Globus pallidus (tissue), 1 donor: ENCODE data around the gene TSC2.
"Not testable (repeated sequence)": the region's sequence is repeated elsewhere in the genome, so short reads cannot be mapped to it uniquely, and the experiment has no call there.

Experiments used
- DNase-seq: peaks from one replicate; pipeline ENCODE4 v3.0.0-alpha.2; 2015; ENCODE audit warnings: low spot score

The TSC2 gene

DNA sequence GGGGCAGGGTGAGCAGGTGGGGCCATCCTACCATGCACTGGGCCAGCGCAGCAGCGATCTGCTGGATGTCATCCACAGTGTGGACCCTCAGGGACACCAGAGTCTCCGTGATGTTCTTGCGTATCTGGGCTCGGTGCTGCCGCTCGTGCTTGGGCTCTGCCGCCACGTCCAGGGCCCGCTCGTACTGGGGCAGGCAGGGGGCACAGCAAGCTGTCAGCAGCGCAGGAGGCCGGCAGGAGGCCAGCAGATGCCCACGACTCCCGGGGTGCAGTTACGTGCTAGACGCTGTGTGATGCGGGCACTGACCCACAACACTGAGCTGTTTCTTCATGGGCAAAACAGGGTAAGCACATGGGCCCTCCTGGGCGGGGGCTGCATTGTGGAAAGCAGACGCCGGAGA lies 57.5 kb downstream of the TSC2 start:
- not testable (repeated sequence) for DNase-seq

DNA sequence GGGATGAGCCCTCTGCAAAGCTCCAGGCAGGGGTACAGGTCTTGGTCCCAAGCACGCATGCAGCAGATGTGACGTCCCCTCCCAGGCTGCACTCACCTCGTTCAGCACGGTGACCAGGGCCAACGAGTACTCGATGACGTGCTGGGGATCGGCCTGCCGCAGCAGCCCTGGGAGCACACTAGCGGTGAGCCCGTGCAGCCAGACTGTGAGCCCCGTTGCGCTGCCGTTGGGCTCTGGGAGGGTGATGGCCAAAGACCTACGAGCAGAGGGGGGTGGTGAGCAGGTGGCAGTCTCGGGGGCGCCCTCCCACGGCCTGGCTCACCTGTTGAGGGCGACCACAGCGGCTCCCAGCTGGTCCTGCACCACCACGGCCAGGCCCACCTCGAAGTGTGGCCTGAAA lies 58.0 kb downstream of the TSC2 start:
- DNase-seq: not testable (repeated sequence)

DNA sequence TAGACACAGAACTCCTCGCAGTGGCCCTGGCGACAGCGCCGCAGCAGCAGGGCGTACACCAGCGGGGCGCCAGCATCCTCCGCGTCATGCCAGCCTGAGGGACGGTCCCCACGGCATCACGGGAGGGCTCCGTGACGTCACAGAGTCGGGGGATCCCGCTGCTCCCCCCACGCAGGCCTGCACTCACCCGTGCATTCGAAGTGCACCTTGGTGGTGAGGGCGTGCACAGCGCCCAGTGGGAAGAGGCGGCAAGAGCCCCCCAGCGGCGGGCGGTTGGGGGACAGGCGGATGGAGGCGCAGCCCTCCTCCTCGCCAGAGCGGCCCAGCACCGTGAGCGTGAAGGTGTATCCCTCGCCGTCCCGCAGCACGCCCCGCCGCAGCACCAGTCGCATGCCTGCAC lies 58.4 kb downstream of the TSC2 start:
- not testable (repeated sequence) for DNase-seq

DNA sequence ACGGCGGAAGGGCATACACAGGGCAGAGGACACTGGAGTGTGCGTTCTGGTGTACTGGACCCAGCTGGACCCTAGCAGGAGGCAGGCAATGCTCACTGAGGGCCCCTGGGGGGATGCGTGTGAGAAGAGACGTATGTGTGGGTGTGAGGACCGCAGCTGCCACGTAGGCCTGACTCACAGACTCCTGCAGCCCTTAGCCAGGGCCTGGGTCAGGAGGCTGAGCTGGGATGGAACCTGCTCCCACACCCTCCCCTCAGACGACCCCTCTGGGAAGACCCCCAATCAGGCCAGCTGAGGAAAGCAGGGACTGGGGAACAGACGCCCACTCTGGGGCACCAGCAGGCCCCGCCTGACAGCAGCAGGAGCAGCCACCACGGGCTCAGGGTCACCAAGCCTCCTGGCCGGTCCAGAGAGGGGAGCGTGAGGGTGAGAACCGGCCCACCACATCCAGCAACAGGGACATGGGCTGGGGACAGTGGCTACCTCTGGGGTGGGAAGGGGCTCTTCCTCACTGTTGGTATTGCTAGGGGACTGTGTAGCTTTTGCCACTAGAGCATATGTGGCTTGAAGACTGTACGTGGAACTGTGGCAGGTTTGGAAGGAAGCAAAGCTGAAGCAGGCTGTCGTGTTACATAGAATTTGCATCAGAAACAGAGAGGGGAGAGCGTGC lies 59.5 kb downstream of the TSC2 start:
- DNase-seq: not testable (repeated sequence)

DNA sequence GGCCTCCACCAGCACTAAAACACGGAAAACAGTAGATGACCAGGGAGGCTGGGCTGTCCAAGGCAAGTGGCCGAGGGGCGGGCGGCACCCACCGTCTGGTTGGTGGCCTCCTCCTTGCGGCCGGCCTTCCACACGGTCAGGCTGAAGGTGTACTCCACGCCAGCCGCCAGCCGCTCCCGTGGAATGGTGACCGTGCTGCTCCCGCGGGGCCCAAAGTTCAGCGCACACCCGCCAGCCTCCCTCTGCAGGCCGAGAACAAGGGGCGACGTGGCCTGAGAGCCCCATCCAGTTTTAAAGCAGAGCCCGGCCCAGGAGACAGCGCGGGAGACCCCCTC lies 60.0 kb downstream of the TSC2 start:
- not testable (repeated sequence) for DNase-seq

DNA sequence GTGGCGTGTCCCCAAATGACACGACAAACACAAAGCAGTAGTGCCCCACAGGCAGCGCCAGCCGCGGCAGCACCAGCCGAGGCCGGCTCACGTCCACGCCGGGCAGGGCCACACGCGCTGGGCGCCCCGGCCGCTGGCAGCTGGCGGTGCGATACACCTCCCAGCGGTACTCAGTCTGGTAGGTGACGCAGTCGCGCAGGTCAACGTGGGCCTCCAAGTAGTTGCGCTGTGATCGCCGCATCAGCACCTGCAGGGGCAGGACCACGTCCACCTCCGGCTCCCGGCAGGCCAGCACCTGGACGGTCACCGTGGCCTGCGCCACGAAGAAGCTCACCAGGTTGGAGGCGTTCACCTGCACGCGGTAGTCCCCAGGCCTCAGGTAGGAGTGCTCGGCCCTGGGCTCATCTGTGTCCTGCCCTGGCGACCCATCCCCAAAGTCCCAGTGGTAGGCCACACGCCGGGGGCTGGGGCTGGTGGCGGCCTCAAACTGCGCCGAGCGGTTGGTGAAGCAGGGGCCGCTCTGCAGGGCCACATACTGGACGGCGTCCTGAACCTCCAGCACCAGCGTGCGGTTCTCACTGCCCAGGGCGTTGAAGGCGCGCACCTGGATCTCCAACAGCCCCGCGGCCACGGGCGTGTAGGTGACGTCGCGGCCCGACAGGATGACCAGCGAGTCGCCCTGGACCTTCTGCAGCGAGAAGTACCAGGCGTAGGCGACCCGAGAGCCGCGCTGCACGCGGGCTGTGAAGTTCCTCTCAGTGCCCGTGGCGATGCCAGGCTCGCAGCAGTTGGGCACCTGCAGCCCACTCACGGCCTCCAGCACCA lies 60.9 kb downstream of the TSC2 start:
- DNase-seq: not testable (repeated sequence)

DNA sequence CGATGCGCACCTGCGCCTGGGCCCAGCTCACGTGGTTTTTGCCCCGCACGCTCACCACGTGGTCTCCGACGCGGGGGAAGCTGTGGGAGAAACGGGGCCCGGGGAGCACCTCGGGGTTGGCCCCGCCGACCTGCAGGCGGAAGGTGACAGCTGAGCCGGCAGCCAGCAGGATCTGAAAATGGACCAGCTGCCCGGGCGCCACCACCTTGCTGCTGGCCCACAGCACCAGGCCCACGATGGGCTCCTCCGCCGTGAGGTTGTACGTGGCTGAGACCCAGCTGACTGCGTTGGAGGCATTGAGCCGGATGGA lies 61.4 kb downstream of the TSC2 start:
- not testable (repeated sequence) for DNase-seq

DNA sequence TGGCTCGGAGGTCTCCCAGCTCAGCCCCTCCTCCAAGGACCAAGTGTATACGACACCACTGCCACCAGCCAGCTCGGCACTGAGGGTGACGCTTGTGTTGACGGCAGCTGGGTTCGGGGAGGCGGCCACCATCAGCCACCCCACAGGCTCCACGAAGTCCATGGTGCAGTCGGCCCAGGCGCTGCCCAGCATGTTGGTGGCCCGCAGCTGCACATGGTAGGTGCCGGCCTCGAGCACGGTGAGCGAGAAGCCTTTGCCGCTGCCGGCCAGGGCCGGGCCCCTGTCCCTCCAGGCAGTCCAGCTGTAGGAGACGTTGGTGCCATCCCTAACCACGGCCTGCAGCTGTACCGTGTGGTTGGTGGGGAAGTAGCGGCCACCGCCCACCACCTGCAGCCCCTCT lies 62.1 kb downstream of the TSC2 start:
- not testable (repeated sequence) for DNase-seq

DNA sequence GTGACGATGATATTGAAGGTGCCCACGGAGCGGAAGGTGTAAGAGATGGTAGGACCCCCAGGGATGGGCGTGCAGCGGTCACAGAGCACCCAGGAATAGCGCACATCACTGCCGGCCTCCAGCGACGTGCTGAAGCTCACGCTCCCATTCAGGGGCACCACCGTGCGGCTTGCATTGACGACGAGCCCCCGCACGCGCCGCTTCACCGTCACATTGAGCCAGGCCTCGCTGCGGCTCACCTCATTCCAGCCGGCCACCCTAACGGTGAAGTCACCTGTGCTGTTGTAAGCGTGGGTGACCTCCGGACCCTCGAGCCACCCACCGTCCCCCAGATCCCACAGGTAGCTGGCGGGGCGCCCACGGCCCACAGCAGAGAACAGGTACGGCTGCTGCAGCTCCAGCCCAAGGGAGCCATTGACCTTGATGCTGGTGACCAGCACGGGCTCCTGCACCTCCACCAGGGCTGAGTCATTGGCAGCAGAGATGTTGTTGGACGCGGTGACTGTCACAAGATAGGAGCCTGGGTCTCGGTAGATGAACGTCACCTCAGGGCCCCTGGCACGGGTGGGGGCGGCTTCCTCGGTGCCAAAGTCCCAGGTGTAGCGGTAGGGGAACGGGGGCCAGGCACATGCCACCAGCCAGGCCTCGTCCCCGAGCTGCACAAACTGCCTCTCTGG lies 62.7 kb downstream of the TSC2 start:
- DNase-seq: not testable (repeated sequence)

DNA sequence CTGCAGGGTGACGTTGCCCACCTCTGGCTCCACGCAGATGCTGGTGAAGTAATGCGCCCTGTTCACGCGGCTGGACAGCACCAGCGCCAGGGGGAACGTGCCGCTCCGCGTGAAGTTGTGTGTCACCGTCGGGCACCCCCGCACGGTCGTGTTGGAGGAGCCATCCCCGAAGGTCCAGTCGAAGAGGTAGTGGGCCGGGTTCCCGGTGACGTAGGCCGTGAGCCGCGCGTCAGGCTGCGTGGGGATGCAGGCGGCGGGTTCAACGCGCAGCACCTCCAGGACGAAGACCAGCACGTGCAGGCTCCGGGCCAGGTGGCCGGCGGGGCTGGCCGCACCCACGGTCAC lies 63.2 kb downstream of the TSC2 start:
- DNase-seq: not testable (repeated sequence)

DNA sequence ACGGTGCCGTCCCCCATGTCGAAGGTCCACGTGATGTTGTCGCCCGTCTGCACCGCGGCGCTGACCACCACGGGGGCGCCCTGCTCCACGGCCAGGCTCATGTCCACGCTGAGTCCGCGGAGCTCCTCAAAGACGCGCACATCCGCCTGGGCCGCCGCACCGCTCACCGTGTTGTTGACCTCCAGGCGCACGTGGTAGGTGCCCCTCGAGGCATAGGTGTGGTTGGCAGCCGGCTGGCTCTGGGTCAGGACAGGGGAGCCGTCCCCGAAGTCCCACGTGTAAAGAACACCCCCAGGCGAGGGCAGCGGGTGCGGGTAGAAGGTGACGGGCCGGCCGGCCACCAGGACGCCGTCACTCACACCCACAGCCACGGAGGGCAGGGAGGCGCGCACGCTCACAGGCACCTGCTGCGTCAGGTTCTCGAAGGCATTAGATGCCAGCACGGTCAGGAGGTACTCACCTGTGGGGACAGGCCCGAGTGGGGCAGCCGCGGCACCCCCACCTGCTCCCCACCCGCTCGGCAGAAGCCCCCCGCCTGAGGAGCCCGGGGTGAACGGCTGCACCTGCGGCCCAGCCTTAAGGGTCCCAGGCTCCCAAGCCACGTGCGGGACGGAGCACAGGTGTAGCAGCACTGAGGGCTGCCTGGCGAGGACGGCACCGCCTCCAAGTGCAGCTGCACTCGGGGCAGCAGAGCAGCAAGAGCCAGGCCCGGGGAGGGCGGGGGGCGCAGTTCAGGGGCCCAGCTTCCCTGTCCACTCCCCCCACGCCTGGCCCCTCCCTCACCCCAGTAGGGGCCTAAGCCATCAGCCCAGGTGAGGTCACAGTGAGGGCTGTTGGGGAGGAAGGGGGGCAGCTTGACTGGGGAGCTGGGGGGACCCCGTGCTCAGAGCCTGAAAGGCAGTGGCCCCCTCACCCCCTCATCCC lies 63.9 kb downstream of the TSC2 start:
- not testable (repeated sequence) for DNase-seq

DNA sequence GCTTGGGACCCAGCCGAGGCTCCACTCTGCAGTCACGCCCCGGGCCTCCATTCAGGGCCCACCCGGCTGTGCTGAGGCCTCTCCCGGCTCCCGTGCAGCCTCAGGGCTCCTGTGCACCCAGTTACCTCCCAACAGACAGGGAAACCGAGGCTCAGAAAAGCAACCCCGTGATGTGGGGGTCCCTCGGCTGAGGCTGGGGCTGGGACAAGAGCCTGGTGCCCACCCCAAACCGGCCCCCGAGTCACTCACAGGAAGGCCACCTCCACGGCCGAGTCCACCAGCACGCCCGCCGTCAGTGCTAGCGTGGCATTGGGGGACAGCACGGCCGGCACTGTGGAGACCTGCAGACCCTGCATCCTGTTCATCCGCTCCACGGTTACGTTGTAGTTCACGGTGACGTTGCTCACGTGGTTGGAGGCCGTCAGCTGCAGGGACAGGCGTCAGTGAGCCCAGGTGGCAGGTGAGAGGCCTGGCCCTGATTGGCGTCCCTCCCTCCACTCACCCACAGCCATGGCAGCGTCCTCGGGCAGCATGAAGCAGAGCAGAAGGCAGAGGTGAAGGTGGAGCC lies 64.8 kb downstream of the TSC2 start:
- DNase-seq: not testable (repeated sequence)

DNA sequence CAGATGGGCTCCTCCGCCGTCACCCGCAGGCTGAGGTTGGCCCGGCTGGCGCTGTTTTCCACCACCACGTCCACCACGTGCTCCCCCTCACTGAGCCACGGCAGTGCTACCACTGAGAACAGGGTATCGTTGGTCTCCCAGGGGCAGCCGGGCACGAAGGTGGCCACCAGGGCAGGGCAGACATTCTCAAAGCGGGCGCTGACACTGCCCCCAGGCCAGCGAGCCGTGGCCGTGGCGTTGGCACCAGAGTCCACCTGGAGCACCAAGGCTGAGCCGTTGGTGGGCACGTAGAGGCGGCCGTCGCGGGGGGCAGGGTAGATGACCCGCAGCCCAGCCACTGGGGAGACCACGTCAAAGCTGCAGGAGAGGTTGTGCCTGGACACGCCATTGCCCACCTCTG lies 66.4 kb downstream of the TSC2 start:
- DNase-seq: not testable (repeated sequence)

DNA sequence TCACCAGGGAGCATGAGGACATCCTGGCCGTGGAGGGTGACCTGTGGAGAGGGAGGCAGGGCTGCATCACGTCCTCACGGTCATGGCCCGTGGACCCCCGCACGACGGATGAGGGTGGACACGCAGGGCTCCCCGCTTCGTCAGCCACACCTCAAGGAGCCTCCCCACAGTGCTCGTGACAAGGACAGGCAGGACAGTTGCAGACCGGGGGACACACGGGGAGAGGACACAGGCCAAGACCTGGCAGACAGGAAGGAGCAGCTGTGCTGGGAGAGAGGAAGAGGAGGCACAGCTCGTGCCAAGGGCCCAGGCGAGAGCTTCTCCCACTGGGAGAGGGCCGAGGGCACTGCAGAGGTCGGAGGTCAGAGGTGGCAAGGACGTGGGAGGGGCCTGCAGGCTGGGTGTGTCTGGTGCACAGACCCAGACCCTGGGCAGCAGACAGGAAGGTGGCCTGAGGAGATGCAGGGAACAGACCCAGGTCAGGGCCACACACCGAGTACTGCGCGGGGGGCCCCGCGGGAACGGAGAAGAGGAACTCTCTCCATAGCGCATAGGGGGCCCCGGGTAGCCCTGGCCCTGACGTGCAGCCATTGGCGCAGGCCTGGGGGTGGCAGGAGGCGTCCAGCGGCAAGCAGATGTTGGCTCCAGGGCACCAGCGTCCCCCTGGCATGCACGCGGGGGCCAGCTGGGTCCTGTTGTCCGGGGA lies 67.3 kb downstream of the TSC2 start:
- DNase-seq: not testable (repeated sequence)

DNA sequence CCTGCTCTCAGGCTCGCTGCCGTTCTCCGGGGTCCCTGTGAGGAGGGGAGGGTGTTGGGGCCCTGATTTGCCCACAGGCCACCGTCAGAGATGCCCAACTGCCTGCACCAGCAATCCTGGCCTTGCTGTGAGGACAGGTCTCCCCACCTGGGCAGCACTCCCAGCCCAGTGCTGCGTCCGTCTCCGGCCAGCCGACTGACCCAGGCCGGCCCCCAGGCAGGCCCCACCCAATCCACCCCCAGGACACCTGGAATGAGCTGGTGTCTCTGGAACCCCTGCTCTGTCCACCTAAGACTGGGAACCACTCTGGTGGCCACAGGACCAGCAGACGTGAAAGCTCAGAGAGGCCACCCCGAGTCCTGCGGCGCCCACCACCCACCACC lies 67.8 kb downstream of the TSC2 start:
- DNase-seq: no peak

DNA sequence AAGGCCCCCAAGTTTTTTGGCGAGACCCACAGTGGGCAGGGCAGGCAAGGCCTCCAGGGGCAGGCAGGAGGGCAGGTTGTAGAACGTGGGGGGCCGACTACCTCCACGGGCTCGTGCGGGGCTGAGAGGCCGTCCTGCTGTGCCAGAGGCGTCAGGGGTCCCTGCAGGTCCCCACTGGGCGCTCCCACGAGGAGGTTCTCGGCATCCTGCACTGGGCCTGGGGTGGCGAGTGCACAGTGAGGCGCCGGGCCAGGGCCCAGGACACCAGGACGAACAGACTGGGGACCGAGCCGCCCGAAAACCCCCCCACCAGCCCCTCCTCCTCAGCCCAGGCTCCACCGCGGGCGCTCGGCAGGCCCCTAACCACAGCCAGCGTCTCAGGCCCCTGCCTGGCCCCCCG lies 68.6 kb downstream of the TSC2 start:
- DNase-seq: not testable (repeated sequence)

DNA sequence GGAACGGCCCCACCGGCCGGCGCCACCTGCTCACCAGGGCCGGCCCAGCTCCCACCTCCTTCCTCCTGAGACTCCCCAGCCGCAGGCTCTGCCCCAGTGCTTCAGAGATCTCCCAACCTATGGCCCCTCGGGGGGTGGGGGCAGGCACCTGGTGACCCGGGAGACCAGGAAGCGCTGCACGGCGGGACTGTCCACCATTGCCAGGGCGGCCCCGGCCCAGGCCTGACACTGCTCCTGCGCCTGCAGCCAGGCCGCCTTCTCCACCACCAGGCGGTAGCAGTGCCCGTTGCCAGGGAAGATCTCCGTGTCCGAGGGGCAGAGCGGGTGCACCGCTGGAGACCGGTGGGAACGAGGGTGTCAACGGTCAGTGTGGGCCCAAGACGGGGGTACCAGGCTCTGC lies 69.6 kb downstream of the TSC2 start:
- DNase-seq: not testable (repeated sequence)

DNA sequence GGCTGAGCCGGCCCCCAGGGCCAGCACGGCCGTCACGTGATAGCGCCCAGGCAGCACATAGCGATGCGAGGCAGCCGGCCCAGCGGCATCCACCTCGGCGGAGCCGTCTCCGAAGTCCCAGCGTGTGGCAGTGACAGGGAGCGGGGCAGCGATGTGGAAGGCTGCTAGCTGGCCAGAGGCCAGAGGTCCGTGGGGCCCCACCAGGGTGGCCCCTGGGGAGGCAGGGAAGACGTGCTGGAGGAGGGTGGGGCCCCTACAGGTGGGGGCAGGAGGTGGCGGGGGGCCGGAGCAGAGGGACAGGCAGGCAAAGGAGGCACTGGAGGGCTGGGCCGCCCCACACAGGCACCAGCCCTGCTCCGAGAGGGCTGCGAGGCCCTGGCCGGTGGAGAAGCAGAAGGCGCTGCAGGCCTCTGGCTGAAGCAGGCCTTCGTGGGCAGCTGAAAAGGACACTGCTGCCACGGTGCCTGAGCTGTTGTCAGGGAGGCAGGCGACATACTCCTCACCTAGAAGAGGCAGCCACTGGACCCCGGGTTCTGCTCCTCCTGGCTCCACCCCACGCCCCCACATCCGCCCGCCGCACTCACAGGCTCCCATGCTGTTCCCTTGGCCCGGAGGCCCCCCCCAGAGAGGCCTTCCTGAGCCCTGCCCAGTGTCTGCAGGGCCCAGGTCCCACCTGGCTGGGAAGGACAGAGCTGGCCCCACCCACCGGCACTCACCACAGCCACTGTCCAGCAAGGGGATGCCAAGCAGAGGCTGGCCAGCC lies 70.4 kb downstream of the TSC2 start:
- DNase-seq: not testable (repeated sequence)

DNA sequence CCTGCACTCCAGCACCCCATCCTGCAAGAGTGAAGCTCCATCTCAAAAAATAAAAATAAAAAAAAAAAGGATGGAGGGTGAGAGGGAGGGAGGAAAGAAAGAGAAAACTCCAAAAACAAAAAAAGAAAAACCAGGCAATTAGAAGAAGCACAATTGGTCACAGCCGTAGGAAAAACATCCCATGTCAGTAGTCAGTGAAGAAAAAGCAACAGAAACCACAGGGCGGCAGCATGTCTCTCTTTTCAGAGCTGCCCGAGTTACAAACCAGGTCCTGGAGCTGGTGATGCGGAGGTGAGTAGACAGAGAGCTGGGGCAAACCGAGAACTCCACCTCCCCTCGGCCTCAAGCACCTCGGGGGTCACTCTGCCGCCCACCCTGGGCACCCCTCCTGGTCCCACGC lies 73.5 kb downstream of the TSC2 start:
- DNase-seq: peak; percentile 76

DNA sequence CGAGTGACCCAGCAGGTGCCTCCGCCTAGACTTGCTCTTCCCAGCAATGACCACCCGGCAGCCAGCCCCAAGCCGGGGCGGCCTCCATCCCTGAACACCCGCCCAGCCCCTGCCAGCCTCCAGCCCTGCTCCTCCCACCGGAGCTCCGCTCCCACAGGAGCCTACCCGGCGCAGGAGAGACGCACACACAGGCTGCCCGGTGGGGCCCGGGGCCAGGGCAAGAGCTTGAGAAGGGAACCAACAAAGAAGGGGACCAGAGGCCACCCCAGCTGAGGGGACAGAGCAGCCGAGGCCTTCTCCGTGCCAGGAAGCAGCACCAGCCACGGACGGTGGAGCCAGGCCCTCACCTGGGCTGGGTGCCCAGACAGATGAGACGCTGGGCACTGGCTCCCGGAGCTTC lies 74.1 kb downstream of the TSC2 start:
- DNase-seq: peak; percentile 59
